AG09309 (cell line): ENCODE results near the gene LRRC8A.

Experiments
- DNase-seq: peaks from one replicate; pipeline ENCODE4 v3.0.0-alpha.2; 2010; ENCODE audit warnings: low read depth
- H3K4me3 ChIP-seq: 2 replicates; pipeline ENCODE4 v1.5.1; 2011; ENCODE audit warnings: mild to moderate bottlenecking, low read depth, low read length, moderate library complexity; ENCODE audit not compliant: control insufficient read depth
- TF ChIP-seq, protein P1 (sequence below): IDR thresholded peaks from 2 replicates; pipeline ENCODE4 v1.5.1; 2011; ENCODE audit warnings: mild to moderate bottlenecking, low read depth, low read length, inconsistent platforms; ENCODE audit not compliant: insufficient read depth, control insufficient read depth; ENCODE audit errors: missing control alignments

Gene LRRC8A

DNA sequence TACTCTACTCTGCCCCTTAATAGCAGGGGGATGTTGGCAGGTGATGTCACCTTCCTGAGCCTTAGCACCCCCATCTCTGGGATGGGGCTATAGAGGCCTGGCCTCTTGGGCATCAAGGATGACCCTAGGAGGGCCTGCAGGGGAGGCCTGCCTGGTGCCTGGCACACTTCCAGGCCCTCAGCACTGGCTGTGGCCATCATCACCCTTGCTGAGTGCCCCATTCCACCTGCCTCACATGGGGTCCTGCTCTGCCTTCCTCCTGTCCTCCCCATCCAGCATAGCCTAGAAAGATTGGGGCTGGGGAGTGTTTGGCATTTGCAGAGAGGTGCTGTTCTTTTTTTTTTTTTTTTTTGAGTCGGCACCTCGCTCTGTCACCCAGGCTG, 21.1 kb downstream of the LRRC8A start:
- no peak for DNase-seq
- H3K4me3 ChIP-seq: no peak overlapping the region
- TF ChIP-seq, protein P1, sequence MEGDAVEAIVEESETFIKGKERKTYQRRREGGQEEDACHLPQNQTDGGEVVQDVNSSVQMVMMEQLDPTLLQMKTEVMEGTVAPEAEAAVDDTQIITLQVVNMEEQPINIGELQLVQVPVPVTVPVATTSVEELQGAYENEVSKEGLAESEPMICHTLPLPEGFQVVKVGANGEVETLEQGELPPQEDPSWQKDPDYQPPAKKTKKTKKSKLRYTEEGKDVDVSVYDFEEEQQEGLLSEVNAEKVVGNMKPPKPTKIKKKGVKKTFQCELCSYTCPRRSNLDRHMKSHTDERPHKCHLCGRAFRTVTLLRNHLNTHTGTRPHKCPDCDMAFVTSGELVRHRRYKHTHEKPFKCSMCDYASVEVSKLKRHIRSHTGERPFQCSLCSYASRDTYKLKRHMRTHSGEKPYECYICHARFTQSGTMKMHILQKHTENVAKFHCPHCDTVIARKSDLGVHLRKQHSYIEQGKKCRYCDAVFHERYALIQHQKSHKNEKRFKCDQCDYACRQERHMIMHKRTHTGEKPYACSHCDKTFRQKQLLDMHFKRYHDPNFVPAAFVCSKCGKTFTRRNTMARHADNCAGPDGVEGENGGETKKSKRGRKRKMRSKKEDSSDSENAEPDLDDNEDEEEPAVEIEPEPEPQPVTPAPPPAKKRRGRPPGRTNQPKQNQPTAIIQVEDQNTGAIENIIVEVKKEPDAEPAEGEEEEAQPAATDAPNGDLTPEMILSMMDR: no peak

GRCh38 chr9:128903871-128904620, 22.1 kb downstream of the LRRC8A start:
- no peak for DNase-seq
- no peak overlapping the region for H3K4me3 ChIP-seq
- TF ChIP-seq, protein P1: no peak

DNA sequence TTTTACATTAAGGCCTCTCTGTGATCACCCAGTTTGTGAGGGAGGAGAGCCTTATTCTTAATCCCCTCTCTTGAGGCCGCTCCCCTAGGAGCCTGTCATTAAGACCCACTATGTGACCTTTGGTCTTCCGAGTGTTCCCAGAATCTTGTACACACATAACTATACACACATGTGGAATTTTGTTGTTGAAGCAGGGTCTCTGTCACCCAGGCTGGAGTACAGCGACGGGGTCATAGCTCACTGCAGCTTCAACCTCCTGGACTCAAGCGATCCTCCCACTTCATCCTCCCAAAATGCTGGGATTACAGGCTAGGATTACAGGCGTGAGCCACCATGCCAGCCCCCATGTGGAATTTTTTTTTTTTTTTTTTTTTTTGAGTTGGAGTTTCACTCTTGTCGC, 24.0 kb downstream of the LRRC8A start:
- DNase-seq: no peak
- H3K4me3 ChIP-seq: no peak overlapping the region
- TF ChIP-seq, protein P1: no peak

GRCh38 chr9:128906741-128907140, 24.8 kb downstream of the LRRC8A start:
- DNase-seq: no peak
- H3K4me3 ChIP-seq: no peak overlapping the region
- TF ChIP-seq, protein P1: no peak

DNA sequence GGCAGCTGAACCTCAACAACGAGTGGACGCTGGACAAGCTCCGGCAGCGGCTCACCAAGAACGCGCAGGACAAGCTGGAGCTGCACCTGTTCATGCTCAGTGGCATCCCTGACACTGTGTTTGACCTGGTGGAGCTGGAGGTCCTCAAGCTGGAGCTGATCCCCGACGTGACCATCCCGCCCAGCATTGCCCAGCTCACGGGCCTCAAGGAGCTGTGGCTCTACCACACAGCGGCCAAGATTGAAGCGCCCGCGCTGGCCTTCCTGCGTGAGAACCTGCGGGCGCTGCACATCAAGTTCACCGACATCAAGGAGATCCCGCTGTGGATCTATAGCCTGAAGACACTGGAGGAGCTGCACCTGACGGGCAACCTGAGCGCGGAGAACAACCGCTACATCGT, 26.4 kb downstream of the LRRC8A start:
- no peak for DNase-seq
- TF ChIP-seq, protein P1: no peak
- no peak overlapping the region for H3K4me3 ChIP-seq

DNA sequence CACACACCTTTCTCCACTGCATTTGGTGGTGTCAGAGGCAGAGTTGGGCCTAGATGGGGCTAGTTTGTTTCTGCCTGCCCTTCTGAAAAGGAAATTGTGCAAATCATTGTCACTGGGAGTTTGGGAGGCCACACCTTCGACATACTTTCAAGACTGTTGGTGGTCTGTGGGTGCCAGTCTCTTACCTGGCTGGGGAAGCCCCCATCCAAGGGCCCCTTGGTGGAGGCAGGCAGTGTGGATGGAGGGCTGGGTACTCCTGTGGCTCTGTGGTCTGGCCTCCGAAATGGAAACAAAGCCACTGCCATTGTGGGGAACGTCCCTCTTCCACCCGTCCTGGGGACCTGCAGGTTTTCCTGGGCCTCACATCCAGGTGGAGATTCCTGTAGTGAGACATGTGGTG, 27.9 kb downstream of the LRRC8A start:
- TF ChIP-seq, protein P1: no peak
- no peak for DNase-seq
- no peak overlapping the region for H3K4me3 ChIP-seq
